H9 (cell line): ENCODE measurements around the gene ADAP2. TPM values are rescaled to one million over a fixed set of nuclear protein-coding genes. Genes with fewer than 3 reads are reported as not detected.
"Not testable (repeated sequence)": the region's sequence is repeated elsewhere in the genome, so short reads cannot be mapped to it uniquely, and the experiment has no call there.

Source experiments
- DNase-seq: peaks from one replicate; pipeline ENCODE4 v3.0.0-alpha.2; 2017
- H2AFZ ChIP-seq: one replicate; pipeline ENCODE4 v1.6.1; 2013; ENCODE audit warnings: mild to moderate bottlenecking, low read length, control low read depth, moderate library complexity
- H2AK5ac ChIP-seq: 2 replicates; pipeline ENCODE4 v1.6.1; 2013; ENCODE audit warnings: low read length, control low read depth, mixed read lengths; ENCODE audit not compliant: insufficient read length
- H2BK120ac ChIP-seq: one replicate; pipeline ENCODE4 v1.6.1; 2013; ENCODE audit warnings: low read depth, mild to moderate bottlenecking, low read length, control low read depth, inconsistent platforms; ENCODE audit not compliant: poor library complexity, severe bottlenecking
- H2BK12ac ChIP-seq: 2 replicates; pipeline ENCODE4 v1.6.1; 2013; ENCODE audit warnings: low read length, control low read depth, mixed read lengths, low read depth; ENCODE audit not compliant: insufficient read length
- H2BK15ac ChIP-seq: 2 replicates; pipeline ENCODE4 v1.6.1; 2013; ENCODE audit warnings: low read depth, low read length, control low read depth
- H2BK20ac ChIP-seq: one replicate; pipeline ENCODE4 v1.6.1; 2013; ENCODE audit warnings: low read depth, mild to moderate bottlenecking, low read length, control low read depth, inconsistent platforms; ENCODE audit not compliant: poor library complexity, severe bottlenecking
- H2BK5ac ChIP-seq: 2 replicates; pipeline ENCODE4 v1.6.1; 2013; ENCODE audit warnings: low read length, control low read depth, mixed read lengths; ENCODE audit not compliant: insufficient read length
- H3K14ac ChIP-seq: 2 replicates; pipeline ENCODE4 v1.6.1; 2013; ENCODE audit warnings: low read length, control low read depth; ENCODE audit not compliant: insufficient read depth
- H3K18ac ChIP-seq: 2 replicates; pipeline ENCODE4 v1.6.1; 2013; ENCODE audit warnings: low read depth, mild to moderate bottlenecking, mixed read lengths, low read length, control low read depth; ENCODE audit not compliant: insufficient read length
- H3K23ac ChIP-seq: 2 replicates; pipeline ENCODE4 v1.6.1; 2013; ENCODE audit warnings: low read length, control low read depth, mixed read lengths, low read depth; ENCODE audit not compliant: insufficient read length
- H3K23me2 ChIP-seq: 2 replicates; pipeline ENCODE4 v1.6.1; 2013; ENCODE audit warnings: low read depth, mild to moderate bottlenecking, mixed read lengths, low read length, control low read depth; ENCODE audit not compliant: insufficient read length, poor library complexity, severe bottlenecking
- H3K27ac ChIP-seq: 2 replicates; pipeline ENCODE4 v1.5.1; 2013; ENCODE audit warnings: low read length, control low read depth, mixed read lengths, low read depth; ENCODE audit not compliant: insufficient read length
- H3K27me3 ChIP-seq: 2 replicates; pipeline ENCODE4 v1.6.1; 2013; ENCODE audit warnings: low read length, control low read depth, inconsistent platforms; ENCODE audit not compliant: insufficient read depth
- H3K4ac ChIP-seq: 2 replicates; pipeline ENCODE4 v1.6.1; 2013; ENCODE audit warnings: low read depth, mild to moderate bottlenecking, control low read depth, inconsistent platforms, low read length, moderate library complexity
- H3K4me1 ChIP-seq: 2 replicates; pipeline ENCODE4 v1.6.1; 2013; ENCODE audit warnings: low read length, control low read depth, inconsistent platforms; ENCODE audit not compliant: insufficient read depth
- H3K4me2 ChIP-seq: 2 replicates; pipeline ENCODE4 v1.6.1; 2013; ENCODE audit warnings: low read length, control low read depth, mixed read lengths; ENCODE audit not compliant: insufficient read length, insufficient read depth
- H3K56ac ChIP-seq: 2 replicates; pipeline ENCODE4 v1.6.1; 2013; ENCODE audit warnings: low read depth, mild to moderate bottlenecking, mixed read lengths, low read length, control low read depth; ENCODE audit not compliant: insufficient read length
- H3K79me1 ChIP-seq: 2 replicates; pipeline ENCODE4 v1.6.1; 2013; ENCODE audit warnings: low read depth, mild to moderate bottlenecking, moderate library complexity, low read length, control low read depth, inconsistent platforms; ENCODE audit not compliant: insufficient read depth, poor library complexity, severe bottlenecking
- H3K79me2 ChIP-seq: 2 replicates; pipeline ENCODE4 v1.6.1; 2013; ENCODE audit warnings: low read length, control low read depth, inconsistent platforms; ENCODE audit not compliant: insufficient read depth
- H3K9ac ChIP-seq: 2 replicates; pipeline ENCODE4 v1.6.1; 2013; ENCODE audit warnings: low read length, control low read depth, mixed read lengths; ENCODE audit not compliant: insufficient read length; ENCODE audit errors: extremely low read depth
- H3K9me3 ChIP-seq: one replicate; pipeline ENCODE4 v1.6.1; 2013; ENCODE audit warnings: low read depth, low read length, inconsistent platforms; ENCODE audit not compliant: control insufficient read depth
- H3T11ph ChIP-seq: one replicate; pipeline ENCODE4 v1.6.1; 2013; ENCODE audit warnings: mild to moderate bottlenecking, low read length, control low read depth, inconsistent platforms
- H4K20me1 ChIP-seq: one replicate; pipeline ENCODE4 v1.6.1; 2013; ENCODE audit not compliant: control insufficient read depth, insufficient read length, insufficient read depth
- H4K5ac ChIP-seq: 2 replicates; pipeline ENCODE4 v1.6.1; 2013; ENCODE audit warnings: low read depth, mild to moderate bottlenecking, mixed read lengths, low read length, control low read depth; ENCODE audit not compliant: insufficient read length
- H4K8ac ChIP-seq: replicated peaks from 2 replicates; pipeline ENCODE4 v1.6.1; 2013; ENCODE audit warnings: low read length, control low read depth, mixed read lengths, low read depth; ENCODE audit not compliant: insufficient read length
- H4K91ac ChIP-seq: 2 replicates; pipeline ENCODE4 v1.6.1; 2013; ENCODE audit warnings: low read depth, mild to moderate bottlenecking, moderate library complexity, mixed read lengths, low read length, control low read depth; ENCODE audit not compliant: insufficient read length
- H3K27ac Mint-ChIP-seq, 3 experiments: 2 replicates in 2 of 3; 3 replicates in 1 of 3; pipeline ENCODE4 v1.8.0; 2020 to 2021; ENCODE audit warnings: mixed read lengths in 3 of 3, mild to moderate bottlenecking in 1 of 3, moderate library complexity in 1 of 3
- H3K27me3 Mint-ChIP-seq: 2 replicates; pipeline ENCODE4 v1.8.0; 2021; ENCODE audit warnings: low read depth, mild to moderate bottlenecking, moderate library complexity, mixed read lengths
- H3K36me3 Mint-ChIP-seq, 3 experiments: 2 replicates in 2 of 3; 3 replicates in 1 of 3; pipeline ENCODE4 v1.8.0; 2020 to 2021; ENCODE audit warnings: low read depth in 3 of 3, mixed read lengths in 3 of 3; ENCODE audit not compliant: insufficient read depth in 1 of 3
- H3K4me1 Mint-ChIP-seq, 2 experiments: 2 replicates each; pipeline ENCODE4 v1.8.0; 2020; ENCODE audit warnings: mixed read lengths in 2 of 2
- H3K4me3 Mint-ChIP-seq, 2 experiments: 2 replicates in 1 of 2; 3 replicates in 1 of 2; pipeline ENCODE4 v1.8.0; 2020 to 2021; ENCODE audit warnings: mild to moderate bottlenecking in 2 of 2, mixed read lengths in 2 of 2, moderate library complexity in 1 of 2
- H3K9me3 Mint-ChIP-seq, 2 experiments: 2 replicates in 1 of 2; 3 replicates in 1 of 2; pipeline ENCODE4 v1.8.0; 2020; ENCODE audit warnings: mild to moderate bottlenecking in 2 of 2, mixed read lengths in 2 of 2, moderate library complexity in 1 of 2
- CTCF ChIP-seq: fragments of 200-600 bp; sonication (generic); conservative IDR thresholded peaks from 3 replicates; pipeline ENCODE4 v1.8.0; 2021; ENCODE audit warnings: antibody characterized with exemption, mild to moderate bottlenecking
- WGBS: extraction: QIAGEN DNeasy Blood & Tissue Kit; methylation state at CpG from one replicate; pipeline ENCODE4 v1.1.7; 2013; ENCODE audit warnings: missing lambda C conversion rate, low lambda C conversion rate, mixed read lengths; ENCODE audit not compliant: insufficient read length; ENCODE audit errors: extremely low coverage; 5-methylcytosine and 5-hydroxymethylcytosine counted together
- total RNA-seq: library from RNA; stranded (reverse); gene quantifications from 2 replicates; pipeline ENCODE4 v1.2.1, GENCODE V29; 2021

Gene ADAP2
- total RNA-seq, 1 experiment from 2014 or later: 1.2 TPM

DNA sequence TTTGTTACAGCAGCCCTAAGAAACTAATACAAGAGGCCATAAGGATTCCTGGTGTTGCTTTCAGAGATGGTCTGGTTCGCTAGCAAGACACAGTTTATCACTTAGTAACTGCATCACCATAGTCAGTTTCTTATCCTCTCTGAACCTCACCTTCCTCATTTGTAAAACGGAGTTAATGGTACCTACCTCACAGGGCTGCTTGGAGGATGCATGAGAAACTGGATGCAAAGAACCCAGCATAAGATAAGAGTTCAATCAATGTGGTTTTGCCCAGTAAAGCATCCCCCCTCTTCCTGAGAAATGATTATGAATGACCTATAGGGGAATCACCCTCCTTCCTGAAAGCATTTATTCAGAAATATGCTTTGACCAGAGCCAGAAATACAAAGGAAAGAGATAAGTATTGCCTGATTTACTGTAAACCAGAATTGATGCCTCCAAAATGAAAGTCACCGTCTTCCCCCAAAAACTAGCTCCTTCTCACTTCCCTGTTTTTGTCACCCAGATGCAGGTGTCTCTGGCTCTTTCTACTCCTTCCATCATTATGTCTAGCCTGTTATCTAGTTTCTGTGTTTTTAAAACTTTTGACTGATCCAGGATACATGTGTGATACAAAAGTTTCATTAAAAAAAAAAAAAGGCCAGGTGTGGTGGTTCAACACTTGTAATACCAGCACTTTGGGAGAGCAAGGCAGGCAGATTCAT is 12.9 kb upstream of the ADAP2 start:
- Histone ChIP-seq H3K79me2 (no peaks in the 10 kb centered on the region), H2BK12ac (no peak overlapping the region), H3K9ac (no peak overlapping the region), H2AFZ (no peak overlapping the region), H3K79me1 (no peaks in the 10 kb centered on the region), H4K20me1 (no peaks in the 10 kb centered on the region), H2AK5ac (no peak overlapping the region), H3K4me1 (no peaks in the 10 kb centered on the region), H4K5ac (no peak overlapping the region), H3K4me2 (no peak overlapping the region), H4K91ac (no peak overlapping the region), H2BK15ac (no peak overlapping the region), H3K27ac (no peak overlapping the region), H2BK120ac (no peak overlapping the region), H3K23ac (no peak overlapping the region), H4K8ac (no peak overlapping the region), H3T11ph (no peak overlapping the region), H3K18ac (no peak overlapping the region), H3K4ac (no peak overlapping the region), H3K9me3 (no peaks in the 10 kb centered on the region), H3K56ac (no peak overlapping the region), H2BK20ac (no peak overlapping the region), H2BK5ac (no peak overlapping the region), H3K23me2 (peaks cover 7% of the 10 kb centered on the region), H3K27me3 (no peaks in the 10 kb centered on the region), H3K14ac (no peak overlapping the region)
- WGBS: no CpG with 5 or more reads among the region's 3 CpGs
- H3K27me3 Mint-ChIP-seq: no peaks in the 10 kb centered on the region; the same call in 1 of the 2 replicates
- H3K36me3 Mint-ChIP-seq: peaks cover 0 to 4% (median 2%) of the 10 kb centered on the region in 3 experiments; a peak in 4 of 7 replicates
- H3K9me3 Mint-ChIP-seq: no peaks in the 10 kb centered on the region
- DNase-seq: no peak
- no peak overlapping the region for H3K27ac Mint-ChIP-seq
- no peak for TF ChIP-seq CTCF
- H3K4me1 Mint-ChIP-seq: peaks cover 10 to 12% of the 10 kb centered on the region in 2 experiments
- no peak overlapping the region for H3K4me3 Mint-ChIP-seq

DNA sequence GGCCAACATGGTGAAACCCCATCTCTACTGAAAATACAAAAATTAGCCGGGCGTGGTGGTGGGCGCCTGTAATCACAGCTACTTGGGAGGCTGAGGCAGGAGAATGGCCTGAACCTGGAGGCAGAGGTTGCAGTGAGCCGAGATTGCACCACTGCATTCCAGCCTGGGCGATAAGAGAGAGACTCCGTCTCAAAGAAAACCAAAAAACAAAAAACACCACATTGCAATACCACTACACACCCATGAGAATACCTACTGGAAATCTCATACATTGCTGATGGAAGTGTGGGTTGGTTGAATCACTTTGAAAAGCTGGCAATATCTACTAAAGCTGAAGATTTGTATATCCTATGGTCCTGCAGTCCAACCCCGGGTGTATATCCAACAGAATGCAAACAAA is 11.6 kb upstream of the ADAP2 start:
- H3K23ac ChIP-seq, H3K9ac ChIP-seq, H3K9me3 ChIP-seq, H3K36me3 Mint-ChIP-seq, DNase-seq, H3K23me2 ChIP-seq, H3K4me1 ChIP-seq, H4K5ac ChIP-seq, H3K27ac ChIP-seq, H2BK120ac ChIP-seq, H2BK5ac ChIP-seq, H3K4me3 Mint-ChIP-seq, H4K8ac ChIP-seq, H2AK5ac ChIP-seq, H3K9me3 Mint-ChIP-seq, H3K18ac ChIP-seq, H3K27me3 ChIP-seq, H3K27me3 Mint-ChIP-seq, H3K27ac Mint-ChIP-seq, H4K91ac ChIP-seq, H2BK20ac ChIP-seq, H3K14ac ChIP-seq, H3K79me1 ChIP-seq, H4K20me1 ChIP-seq, H3K4me2 ChIP-seq, H2BK15ac ChIP-seq, H3K4ac ChIP-seq, H3K56ac ChIP-seq, H3K79me2 ChIP-seq, H2BK12ac ChIP-seq, H2AFZ ChIP-seq, H3T11ph ChIP-seq: not testable (repeated sequence)
- whole genome bisulfite sequencing: no CpG with 5 or more reads among the region's 7 CpGs
- peaks cover 10 to 12% of the 10 kb centered on the region in 2 experiments for H3K4me1 Mint-ChIP-seq
